ENCODE results near the gene TTC7B.

TTC7B gene

DNA sequence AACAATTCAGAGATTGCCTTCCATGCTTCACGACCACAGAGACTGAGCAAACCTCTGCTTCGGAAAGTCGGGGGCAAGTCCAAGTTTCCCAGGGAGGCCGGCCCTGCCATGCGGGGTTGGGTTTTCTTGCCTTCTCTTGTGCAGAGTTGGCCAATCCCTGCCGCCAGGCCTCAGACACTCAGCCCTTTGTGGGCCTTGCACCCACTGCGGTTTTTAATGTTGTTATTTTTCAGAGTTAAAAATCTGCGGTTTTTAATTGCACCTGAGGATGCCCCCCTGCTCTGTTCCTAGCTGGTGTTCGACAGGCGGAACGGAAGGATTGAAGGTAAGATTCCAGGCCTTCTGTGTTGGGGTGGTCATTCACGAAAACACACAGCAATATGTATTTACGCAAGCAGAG lies 310.7 kb downstream of the TTC7B start:
- TF ChIP-seq GABPA (IDR thresholded peaks at IDR 0.05; ENCODE audit: low read depth) = no peak
- TF ChIP-seq REST (IDR thresholded peaks at IDR 0.05; ENCODE audit: insufficient replicate concordance, low read depth) = no peak
- TF ChIP-seq POLR2AphosphoS5 (IDR thresholded peaks at IDR 0.05; ENCODE audit: low read depth) = no peak
- TF ChIP-seq CTCF (IDR thresholded peaks at IDR 0.05; ENCODE audit: insufficient read depth, low read length) = no peak
- no peak for TF ChIP-seq SPI1 (IDR thresholded peaks at IDR 0.05; ENCODE audit: borderline replicate concordance, low read depth)
- no peak for DNase-seq (ENCODE audit: low read depth in 1 of 2, low spot score in 1 of 2)
- Histone ChIP-seq H3K27ac (replicated peaks) (no peak overlapping the region), H3K27me3 (ENCODE audit: insufficient read depth, poor library complexity, severe bottlenecking) (peaks cover 6% of the 10 kb centered on the region), H3K4me3 (replicated peaks; ENCODE audit: insufficient read depth, low read length) (no peak overlapping the region)

DNA sequence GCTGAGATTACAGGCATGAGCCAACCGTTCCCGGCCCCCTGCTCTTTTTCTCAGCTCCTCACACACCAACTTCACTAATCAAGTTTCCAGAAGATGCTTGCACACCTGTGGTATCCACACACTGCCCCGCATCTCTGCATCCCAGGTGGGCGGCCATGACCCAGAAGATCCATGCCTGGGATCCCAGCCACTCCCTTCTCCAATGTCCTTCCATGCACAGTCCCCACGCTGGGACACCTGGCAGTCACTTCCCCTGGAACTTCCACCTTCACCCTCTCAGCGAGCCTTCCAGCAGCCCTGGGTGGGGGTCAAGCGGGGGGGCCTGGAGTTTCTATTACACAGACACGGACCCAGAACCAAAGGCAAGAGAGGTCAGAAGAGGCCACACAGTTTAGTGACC lies 311.6 kb downstream of the TTC7B start:
- Histone ChIP-seq H3K27me3 (ENCODE audit: insufficient read depth, poor library complexity, severe bottlenecking) (peaks cover 6% of the 10 kb centered on the region), H3K4me3 (replicated peaks; ENCODE audit: insufficient read depth, low read length) (no peak overlapping the region), H3K27ac (replicated peaks) (no peak overlapping the region)
- TF ChIP-seq SPI1 (IDR thresholded peaks at IDR 0.05; ENCODE audit: borderline replicate concordance, low read depth) (no peak), CTCF (IDR thresholded peaks at IDR 0.05; ENCODE audit: insufficient read depth, low read length) (no peak), GABPA (IDR thresholded peaks at IDR 0.05; ENCODE audit: low read depth) (no peak), POLR2AphosphoS5 (IDR thresholded peaks at IDR 0.05; ENCODE audit: low read depth) (no peak), REST (IDR thresholded peaks at IDR 0.05; ENCODE audit: insufficient replicate concordance, low read depth) (no peak)
- no peak for DNase-seq (ENCODE audit: low read depth in 1 of 2, low spot score in 1 of 2)

DNA sequence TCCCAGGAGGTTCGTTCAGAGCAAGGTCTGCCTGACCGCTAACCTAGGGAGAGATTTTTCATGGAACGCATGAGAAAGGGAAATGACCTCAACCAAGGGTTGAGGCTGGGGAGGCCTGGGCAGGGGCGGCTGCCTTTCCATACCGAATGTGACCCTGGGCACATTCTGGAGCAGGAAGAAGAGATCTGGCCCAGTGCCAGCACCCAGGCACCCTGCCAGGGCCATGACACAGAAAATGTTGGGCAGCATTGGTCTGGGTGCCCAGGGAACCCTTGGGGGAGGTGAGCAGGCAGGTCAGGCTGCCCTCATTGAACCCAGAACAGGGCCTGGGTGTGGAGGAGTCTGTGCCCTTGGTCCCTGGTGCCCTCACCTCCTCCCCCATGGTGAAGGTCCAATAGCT lies 312.6 kb downstream of the TTC7B start:
- no peak overlapping the region for H3K4me3 ChIP-seq (replicated peaks; ENCODE audit: insufficient read depth, low read length)
- H3K27me3 ChIP-seq (ENCODE audit: insufficient read depth, poor library complexity, severe bottlenecking) = no peaks in the 10 kb centered on the region
- TF ChIP-seq GABPA (IDR thresholded peaks at IDR 0.05; ENCODE audit: low read depth) (no peak), SPI1 (IDR thresholded peaks at IDR 0.05; ENCODE audit: borderline replicate concordance, low read depth) (no peak), REST (IDR thresholded peaks at IDR 0.05; ENCODE audit: insufficient replicate concordance, low read depth) (no peak), CTCF (IDR thresholded peaks at IDR 0.05; ENCODE audit: insufficient read depth, low read length) (no peak), POLR2AphosphoS5 (IDR thresholded peaks at IDR 0.05; ENCODE audit: low read depth) (no peak)
- no peak for DNase-seq (ENCODE audit: low read depth in 1 of 2, low spot score in 1 of 2)
- no peak overlapping the region for H3K27ac ChIP-seq (replicated peaks)

Data from HL-60 (cell line).